ENCODE results near the gene E2F4. TPM values are rescaled to one million over a fixed set of nuclear protein-coding genes. Genes with fewer than 3 reads are reported as not detected.

The E2F4 gene
- polyA plus RNA-seq, 3 donors from 2014 or later: 42.7 to 85.3 (median 76.0) TPM

DNA sequence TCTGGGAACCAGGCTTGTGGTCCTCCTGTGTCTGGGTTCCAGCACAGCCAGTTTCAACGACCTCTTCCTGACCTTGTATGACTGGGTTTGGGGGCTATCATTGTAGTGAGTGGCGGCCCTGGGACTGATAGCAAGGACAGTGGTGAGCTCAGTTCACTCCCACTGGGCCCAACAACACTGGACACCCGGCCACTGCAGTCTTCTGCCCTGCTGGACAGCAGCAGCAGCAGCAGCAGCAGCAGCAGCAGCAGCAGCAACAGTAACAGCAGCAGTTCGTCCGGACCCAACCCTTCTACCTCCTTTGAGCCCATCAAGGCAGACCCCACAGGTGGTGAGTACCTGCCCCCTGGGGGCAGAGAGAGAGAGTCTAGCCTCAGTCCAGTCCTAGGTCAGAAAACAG lies 3.7 kb downstream of the E2F4 start:
- H3K36me3 Mint-ChIP-seq: peaks cover 11 to 20% (median 11%) of the 10 kb centered on the region in 3 donors
- no peaks in the 10 kb centered on the region for H3K9me3 Mint-ChIP-seq
- peaks cover 39 to 46% of the 10 kb centered on the region in 2 donors for H3K4me1 Mint-ChIP-seq
- H3K4me3 Mint-ChIP-seq: no peak overlapping the region
- H3K27me3 Mint-ChIP-seq (ENCODE audit: low read depth in 3 of 3): peaks cover 3 to 5% (median 4%) of the 10 kb centered on the region in 3 donors
- DNase-seq: no peak
- H3K27ac Mint-ChIP-seq: peak overlapping the region in 2 of 6 donors; percentile 32 to 66

DNA sequence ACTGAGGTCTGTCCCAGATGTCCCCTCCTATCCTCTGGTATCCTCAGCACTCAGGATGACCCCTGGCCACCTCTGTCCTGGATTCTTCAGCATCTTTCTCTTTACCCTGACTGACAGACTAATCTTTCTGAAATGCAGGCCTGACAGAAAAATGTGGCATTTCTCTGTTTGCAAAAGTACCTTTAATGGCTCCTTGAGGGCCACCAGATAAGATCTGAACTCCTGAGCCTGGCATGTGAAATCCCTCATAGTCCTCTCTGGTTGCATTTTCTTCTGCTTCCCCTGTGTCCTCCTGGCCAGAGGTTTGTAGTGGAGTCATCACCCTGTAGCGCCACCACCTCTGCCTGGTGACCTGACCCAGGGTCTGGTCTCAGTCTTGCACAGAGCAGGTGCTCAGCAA lies 4.9 kb downstream of the E2F4 start:
- no peak for DNase-seq
- peaks cover 11 to 20% (median 11%) of the 10 kb centered on the region in 3 donors for H3K36me3 Mint-ChIP-seq
- H3K9me3 Mint-ChIP-seq: no peaks in the 10 kb centered on the region
- peaks cover under 1 to 5% (median 4%) of the 10 kb centered on the region in 3 donors for H3K27me3 Mint-ChIP-seq (ENCODE audit: low read depth in 3 of 3)
- H3K4me3 Mint-ChIP-seq: no peak overlapping the region
- H3K4me1 Mint-ChIP-seq: peaks cover 32 to 38% of the 10 kb centered on the region in 2 donors
- H3K27ac Mint-ChIP-seq: peak overlapping the region in 3 of 6 donors; percentile 54 to 55 (median 54)

GRCh38 chr16:67197704-67198103 lies 5.7 kb downstream of the E2F4 start:
- peaks cover 28 to 31% of the 10 kb centered on the region in 2 donors for H3K4me1 Mint-ChIP-seq
- H3K27me3 Mint-ChIP-seq (ENCODE audit: low read depth in 3 of 3): peaks cover 0 to 4% (median 3%) of the 10 kb centered on the region in 3 donors
- no peak overlapping the region for H3K27ac Mint-ChIP-seq
- no peak overlapping the region for H3K4me3 Mint-ChIP-seq
- peaks cover 11 to 20% (median 11%) of the 10 kb centered on the region in 3 donors for H3K36me3 Mint-ChIP-seq
- DNase-seq: no peak
- H3K9me3 Mint-ChIP-seq: no peaks in the 10 kb centered on the region

DNA sequence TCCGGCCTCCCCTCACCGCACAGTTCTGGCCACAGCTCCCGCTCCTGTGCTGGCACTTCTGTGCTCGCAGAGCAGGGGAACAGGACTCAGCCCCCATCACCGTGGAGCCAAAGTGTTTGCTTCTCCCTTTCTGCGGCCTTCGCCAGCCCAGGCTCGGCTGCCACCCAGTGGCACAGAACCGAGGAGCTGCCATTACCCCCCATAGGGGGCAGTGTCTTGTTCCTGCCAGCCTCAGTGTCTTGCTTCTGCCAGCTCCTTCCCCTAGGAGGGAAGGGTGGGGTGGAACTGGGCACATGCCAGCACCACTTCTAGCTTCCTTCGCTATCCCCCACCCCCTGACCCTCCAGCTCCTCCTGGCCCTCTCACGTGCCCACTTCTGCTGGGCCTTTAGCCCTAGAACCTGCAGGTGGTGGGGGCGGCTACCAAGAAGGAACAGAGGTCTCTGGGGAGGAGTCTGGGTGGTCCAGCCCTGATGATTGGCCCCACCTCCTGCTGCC lies 6.3 kb downstream of the E2F4 start:
- H3K27me3 Mint-ChIP-seq (ENCODE audit: low read depth in 3 of 3): peaks cover 0 to 4% (median 3%) of the 10 kb centered on the region in 3 donors
- H3K27ac Mint-ChIP-seq: peak overlapping the region in 1 of 6 donors; percentile 41
- peaks cover 22 to 25% of the 10 kb centered on the region in 2 donors for H3K4me1 Mint-ChIP-seq
- no peak for DNase-seq
- peaks cover 11 to 20% (median 11%) of the 10 kb centered on the region in 3 donors for H3K36me3 Mint-ChIP-seq
- H3K9me3 Mint-ChIP-seq: no peaks in the 10 kb centered on the region
- H3K4me3 Mint-ChIP-seq: no peak overlapping the region

GRCh38 chr16:67199011-67199807 lies 7.3 kb downstream of the E2F4 start, which contains the start of gene ELMO3:
Gene ELMO3 (plus strand): TSS chr16:67199131. CDS start chr16:67199327, 196 bp downstream.
- peaks cover 13 to 16% of the 10 kb centered on the region in 2 donors for H3K4me1 Mint-ChIP-seq
- no peak within 1 kb of the TSS for H3K4me3 Mint-ChIP-seq
- DNase-seq: no peak
- peaks cover 11 to 20% (median 11%) of the 10 kb centered on the region in 3 donors for H3K36me3 Mint-ChIP-seq
- peaks cover 0 to 4% (median 2%) of the 10 kb centered on the region in 3 donors for H3K27me3 Mint-ChIP-seq (ENCODE audit: low read depth in 3 of 3)
- no peaks in the 10 kb centered on the region for H3K9me3 Mint-ChIP-seq
- peak within 1 kb of the TSS in 1 of 6 donors; percentile 41 for H3K27ac Mint-ChIP-seq

GRCh38 chr16:67199808-67200198 lies 7.8 kb downstream of the E2F4 start:
- H3K36me3 Mint-ChIP-seq: peaks cover 11 to 20% (median 11%) of the 10 kb centered on the region in 3 donors

GRCh38 chr16:67200491-67200890 lies 8.5 kb downstream of the E2F4 start:
- Mint-ChIP-seq H3K27ac (no peak overlapping the region), H3K36me3 (peaks cover 11 to 19% (median 11%) of the 10 kb centered on the region in 3 donors), H3K27me3 (ENCODE audit: low read depth in 3 of 3) (peaks cover 0 to 4% (median 1%) of the 10 kb centered on the region in 3 donors)

More at GRCh38 chr16:67199808-67200198, 7.8 kb downstream of the E2F4 start:
- no peak overlapping the region for H3K4me3 Mint-ChIP-seq
- H3K27me3 Mint-ChIP-seq (ENCODE audit: low read depth in 3 of 3): peaks cover 0 to 4% (median 2%) of the 10 kb centered on the region in 3 donors
- peaks cover 9 to 16% of the 10 kb centered on the region in 2 donors for H3K4me1 Mint-ChIP-seq
- no peak for DNase-seq
- H3K27ac Mint-ChIP-seq: no peak overlapping the region
- H3K9me3 Mint-ChIP-seq: no peaks in the 10 kb centered on the region

DNA sequence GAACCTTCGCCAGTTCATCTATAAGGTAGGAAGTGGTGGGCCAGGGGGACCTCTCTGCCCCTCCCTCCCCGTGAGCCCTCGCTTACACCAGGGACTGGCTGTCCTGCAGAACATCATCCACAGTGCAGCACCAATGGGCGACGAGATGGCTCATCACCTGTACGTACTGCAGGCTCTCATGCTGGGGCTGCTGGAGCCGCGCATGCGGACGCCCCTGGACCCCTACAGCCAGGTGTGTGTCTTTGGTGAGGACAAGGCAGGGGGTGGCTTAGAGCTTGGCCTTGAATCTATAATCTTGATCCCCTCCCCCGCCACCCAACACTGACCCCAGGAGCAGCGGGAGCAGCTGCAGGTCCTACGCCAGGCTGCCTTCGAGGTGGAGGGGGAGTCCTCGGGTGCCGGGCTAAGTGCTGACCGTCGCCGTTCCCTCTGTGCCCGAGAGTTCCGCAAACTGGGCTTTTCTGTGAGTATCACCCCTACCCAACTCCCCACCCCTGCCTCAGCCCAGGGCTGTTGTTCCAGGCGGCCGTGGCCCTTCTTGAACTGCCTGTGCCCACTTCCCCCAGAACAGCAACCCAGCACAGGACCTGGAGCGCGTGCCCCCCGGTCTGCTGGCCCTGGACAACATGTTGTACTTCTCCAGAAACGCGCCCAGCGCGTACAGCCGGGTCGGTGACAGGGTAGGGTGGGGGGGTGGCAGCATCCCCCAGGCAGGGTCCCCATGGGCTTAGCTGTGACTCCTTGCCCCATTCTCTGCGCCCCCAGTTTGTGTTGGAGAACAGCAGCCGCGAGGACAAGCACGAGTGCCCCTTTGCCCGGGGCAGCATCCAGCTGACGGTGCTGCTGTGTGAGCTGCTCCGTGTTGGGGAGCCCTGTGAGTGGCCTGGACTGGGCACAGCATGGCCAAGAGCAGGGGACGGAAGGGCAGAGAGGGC lies 9.7 kb downstream of the E2F4 start:
- Mint-ChIP-seq H3K27ac (no peak overlapping the region), H3K9me3 (no peaks in the 10 kb centered on the region), H3K27me3 (ENCODE audit: low read depth in 3 of 3) (peaks cover 0 to 3% (median under 1%) of the 10 kb centered on the region in 3 donors), H3K36me3 (peaks cover 3 to 7% (median 3%) of the 10 kb centered on the region in 3 donors), H3K4me3 (no peak overlapping the region), H3K4me1 (peaks cover 2 to 3% of the 10 kb centered on the region in 2 donors)
- DNase-seq: no peak

More at GRCh38 chr16:67200491-67200890, 8.5 kb downstream of the E2F4 start:
- Mint-ChIP-seq H3K4me1 (peaks cover 9 to 15% of the 10 kb centered on the region in 2 donors), H3K4me3 (no peak overlapping the region), H3K9me3 (no peaks in the 10 kb centered on the region)
- DNase-seq: no peak

GRCh38 chr16:67202426-67202825 lies 10.5 kb downstream of the E2F4 start:
- H3K27ac Mint-ChIP-seq: no peak overlapping the region
- H3K36me3 Mint-ChIP-seq: peaks cover 0 to 4% (median 0%) of the 10 kb centered on the region in 3 donors
- no peak overlapping the region for H3K4me3 Mint-ChIP-seq
- H3K27me3 Mint-ChIP-seq (ENCODE audit: low read depth in 3 of 3): peaks cover 0 to 3% (median 1%) of the 10 kb centered on the region in 3 donors
- no peaks in the 10 kb centered on the region for H3K4me1 Mint-ChIP-seq
- no peak for DNase-seq
- H3K9me3 Mint-ChIP-seq: no peaks in the 10 kb centered on the region

GRCh38 chr16:67202956-67203493 lies 11.1 kb downstream of the E2F4 start:
- DNase-seq: no peak
- H3K36me3 Mint-ChIP-seq: no peaks in the 10 kb centered on the region
- H3K4me3 Mint-ChIP-seq: no peak overlapping the region
- H3K27me3 Mint-ChIP-seq (ENCODE audit: low read depth in 3 of 3): peaks cover 0 to 3% (median 1%) of the 10 kb centered on the region in 3 donors
- no peaks in the 10 kb centered on the region for H3K4me1 Mint-ChIP-seq
- H3K9me3 Mint-ChIP-seq: no peaks in the 10 kb centered on the region
- H3K27ac Mint-ChIP-seq: no peak overlapping the region

- Mint-ChIP-seq H3K9me3 (no peaks in the 10 kb centered on the region), H3K36me3 (no peaks in the 10 kb centered on the region), H3K4me1 (no peaks in the 10 kb centered on the region), H3K27me3 (ENCODE audit: low read depth in 3 of 3) (peaks cover 0 to 2% (median 1%) of the 10 kb centered on the region in 3 donors), H3K4me3 (no peak overlapping the region), H3K27ac (peak overlapping the region in 1 of 6 donors; percentile 26)
- DNase-seq: no peak
Observed at GRCh38 chr16:67204076-67204475, 12.1 kb downstream of the E2F4 start.

- Mint-ChIP-seq H3K4me3 (no peak overlapping the region), H3K9me3 (no peaks in the 10 kb centered on the region), H3K36me3 (no peaks in the 10 kb centered on the region), H3K27me3 (ENCODE audit: low read depth in 3 of 3) (peaks cover 0 to 3% (median 0%) of the 10 kb centered on the region in 3 donors), H3K27ac (peak overlapping the region in 4 of 6 donors; percentile 8 to 22 (median 14)), H3K4me1 (no peaks in the 10 kb centered on the region)
- no peak for DNase-seq
Observed at GRCh38 chr16:67206129-67206837, 14.3 kb downstream of the E2F4 start.

All from immature natural killer cell (primary cell).